Stomach (tissue), 9 donors: ENCODE data around the gene RAB6B. TPM values are rescaled to one million over a fixed set of nuclear protein-coding genes. Genes with fewer than 3 reads are reported as not detected.

Experiments
- DNase-seq, 2 donors: peaks; one replicate each; pipeline versions ENCODE4 v3.0.0 to v3.0.0-alpha.2; 2013 to 2019
- H3K27ac ChIP-seq, 5 donors: fragments of 200-600 bp in 4 of 5; sonication (generic) in 4 of 5; one replicate each; pipeline ENCODE4 v1.5.1; 2013 to 2019; ENCODE audit warnings: mild to moderate bottlenecking in 1 of 5, moderate library complexity in 1 of 5
- H3K27me3 ChIP-seq, 3 donors: fragments of 200-600 bp; sonication (generic); one replicate each; pipeline ENCODE4 v1.5.1; 2017 to 2019; ENCODE audit warnings: mixed run types in 1 of 3
- H3K36me3 ChIP-seq, 4 donors: fragments of 200-600 bp; sonication (generic); 1 replicate in 3 of 4; 2 replicates in 1 of 4; pipeline ENCODE4 v1.5.1; 2016 to 2019
- H3K4me1 ChIP-seq, 4 donors: fragments of 200-600 bp; sonication (generic); one replicate each; pipeline ENCODE4 v1.5.1; 2016 to 2019
- H3K4me3 ChIP-seq, 4 donors: fragments of 200-600 bp; sonication (generic) in 3 of 4; one replicate each; pipeline ENCODE4 v1.5.1; 2016 to 2019; ENCODE audit warnings: mild to moderate bottlenecking in 1 of 4
- H3K9me3 ChIP-seq, 4 donors: fragments of 200-600 bp; sonication (generic); one replicate each; pipeline ENCODE4 v1.5.1; 2016 to 2019
- EP300 ChIP-seq: sonication (generic); formaldehyde crosslinking; IDR thresholded peaks from one replicate; pipeline ENCODE4 v1.6.1; 2017; ENCODE audit warnings: antibody characterized with exemption
- POLR2A ChIP-seq, 4 donors: fragments of 450-650 bp; IDR thresholded peaks; one replicate each; pipeline ENCODE4 v1.6.1; 2016; ENCODE audit warnings: antibody characterized with exemption in 4 of 4, control low read depth in 2 of 4, mild to moderate bottlenecking in 1 of 4, moderate library complexity in 1 of 4
- POLR2AphosphoS5 ChIP-seq, 3 donors: sonication (generic); formaldehyde crosslinking; IDR thresholded peaks; one replicate each; pipeline ENCODE4 v1.6.1; 2016; ENCODE audit warnings: antibody characterized with exemption in 3 of 3
- WGBS, 5 donors: extraction: QIAGEN DNeasy Blood & Tissue Kit in 3 of 5; methylation state at CpG; one replicate each; pipeline versions ENCODE4 v1.1.5 to v1.1.7; 2013 to 2018; 5-methylcytosine and 5-hydroxymethylcytosine counted together
- intact Hi-C: fragments of 100-400 bp; cut with DNase I; formaldehyde crosslinking; loops from one replicate; pipeline ENCODE4 v1.15.1; 2023; ENCODE audit warnings: low total_unique reads
- polyA plus RNA-seq, 3 donors: library from polyadenylated mRNA; stranded (reverse); fragments of 200-250 nt; gene quantifications; one replicate each; pipeline ENCODE4 v1.2.3, GENCODE V29; 2013
- total RNA-seq, 5 donors: library from RNA; depleted of rRNA; stranded (reverse); fragments of >200 nt; gene quantifications; one replicate each; pipeline versions ENCODE4 v1.1.0 to v1.2.3, GENCODE V29; 2014 to 2016
- TF ChIP-seq, protein P1 (sequence below), 7 experiments: fragments of 450-650 bp in 4 of 7; fragments of 200-600 bp in 3 of 7; sonication (generic) in 3 of 7; IDR thresholded peaks; one replicate each; pipeline ENCODE4 v1.5.1; 2016 to 2019; ENCODE audit warnings: antibody characterized with exemption in 7 of 7, control low read depth in 2 of 7, mild to moderate bottlenecking in 1 of 7
- donor health status: healthy with polysubstance abuse.
- donor health status: Bipolar disorder and iron deficiency.
- donor health status: healthy.

The RAB6B gene
- total and polyA plus RNA-seq, 8 donors, result 0.58 to 7.5 (median 1.9) TPM

- 75 to 89% (median 84%) methylated on average over 1 to 2 of the region's 2 CpGs for WGBS, 5 donors
- Histone ChIP-seq H3K9me3 (no peaks in the 10 kb centered on the region), H3K27ac (no peak overlapping the region), H3K27me3 (no peaks in the 10 kb centered on the region), H3K4me3 (no peak overlapping the region), H3K4me1 (peaks cover 7 to 28% (median 13%) of the 10 kb centered on the region in 4 donors), H3K36me3 (no peaks in the 10 kb centered on the region)
- intact Hi-C loops, result no loop called here
- peak in 1 of 2 donors; percentile 11 for DNase-seq
- TF ChIP-seq POLR2AphosphoS5 (IDR thresholded peaks at IDR 0.05) (no peak), EP300 (no peak), POLR2A (IDR thresholded peaks at IDR 0.05) (no peak)
- TF ChIP-seq, protein P1, sequence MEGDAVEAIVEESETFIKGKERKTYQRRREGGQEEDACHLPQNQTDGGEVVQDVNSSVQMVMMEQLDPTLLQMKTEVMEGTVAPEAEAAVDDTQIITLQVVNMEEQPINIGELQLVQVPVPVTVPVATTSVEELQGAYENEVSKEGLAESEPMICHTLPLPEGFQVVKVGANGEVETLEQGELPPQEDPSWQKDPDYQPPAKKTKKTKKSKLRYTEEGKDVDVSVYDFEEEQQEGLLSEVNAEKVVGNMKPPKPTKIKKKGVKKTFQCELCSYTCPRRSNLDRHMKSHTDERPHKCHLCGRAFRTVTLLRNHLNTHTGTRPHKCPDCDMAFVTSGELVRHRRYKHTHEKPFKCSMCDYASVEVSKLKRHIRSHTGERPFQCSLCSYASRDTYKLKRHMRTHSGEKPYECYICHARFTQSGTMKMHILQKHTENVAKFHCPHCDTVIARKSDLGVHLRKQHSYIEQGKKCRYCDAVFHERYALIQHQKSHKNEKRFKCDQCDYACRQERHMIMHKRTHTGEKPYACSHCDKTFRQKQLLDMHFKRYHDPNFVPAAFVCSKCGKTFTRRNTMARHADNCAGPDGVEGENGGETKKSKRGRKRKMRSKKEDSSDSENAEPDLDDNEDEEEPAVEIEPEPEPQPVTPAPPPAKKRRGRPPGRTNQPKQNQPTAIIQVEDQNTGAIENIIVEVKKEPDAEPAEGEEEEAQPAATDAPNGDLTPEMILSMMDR (IDR thresholded peaks at IDR 0.05), result no peak
Observed at GRCh38 chr3:133938770-133939462, 43.2 kb upstream of the RAB6B start.

GRCh38 chr3:133937756-133938601 is 42.3 kb upstream of the RAB6B start:
- DNase-seq, result peak in 1 of 2 donors; percentile 18
- no peak overlapping the region for H3K27ac ChIP-seq

GRCh38 chr3:133937061-133937686 is 41.5 kb upstream of the RAB6B start:
- no peaks in the 10 kb centered on the region for H3K36me3 ChIP-seq
- peak in 1 of 2 donors; percentile 8 for DNase-seq
- 84 to 92% (median 88%) methylated on average over 8 of the region's 8 CpGs for WGBS, 5 donors
- no peaks in the 10 kb centered on the region for H3K9me3 ChIP-seq
- no peak overlapping the region for H3K4me3 ChIP-seq
- intact Hi-C loops, result no loop called here
- peaks cover 0 to 11% (median 0%) of the 10 kb centered on the region in 4 donors for H3K4me1 ChIP-seq
- H3K27me3 ChIP-seq, result no peaks in the 10 kb centered on the region
- TF ChIP-seq, protein P1 (IDR thresholded peaks at IDR 0.05), result no peak
- TF ChIP-seq EP300 (no peak), POLR2AphosphoS5 (IDR thresholded peaks at IDR 0.05) (no peak), POLR2A (IDR thresholded peaks at IDR 0.05) (no peak)
- no peak overlapping the region for H3K27ac ChIP-seq

More at GRCh38 chr3:133937756-133938601, 42.3 kb upstream of the RAB6B start:
- 77 to 89% (median 84%) methylated on average over 10 of the region's 10 CpGs for WGBS, 5 donors
- H3K4me3 ChIP-seq, result no peak overlapping the region
- H3K4me1 ChIP-seq, result peaks cover 0 to 19% (median 4%) of the 10 kb centered on the region in 4 donors
- H3K27me3 ChIP-seq, result no peaks in the 10 kb centered on the region
- H3K9me3 ChIP-seq, result no peaks in the 10 kb centered on the region
- TF ChIP-seq, protein P1 (IDR thresholded peaks at IDR 0.05), result no peak
- TF ChIP-seq POLR2AphosphoS5 (IDR thresholded peaks at IDR 0.05) (no peak), POLR2A (IDR thresholded peaks at IDR 0.05) (no peak), EP300 (no peak)
- intact Hi-C loops, result no loop called here
- no peaks in the 10 kb centered on the region for H3K36me3 ChIP-seq
